Aorta (tissue), 5 donors: ENCODE results near the gene FOLR2. TPM values are rescaled to one million over a fixed set of nuclear protein-coding genes. Genes with fewer than 3 reads are reported as not detected.
"Not testable (repeated sequence)": the region's sequence is repeated elsewhere in the genome, so short reads cannot be mapped to it uniquely, and the experiment has no call there.

Experiments
- ATAC-seq: fragments of 200-7000 bp; cut with Tn5 transposase; one replicate; pipeline ENCODE4 v1.9.1; 2022; ENCODE audit warnings: moderate library complexity; ENCODE audit not compliant: low FRiP score
- DNase-seq, 2 donors: peaks; one replicate each; pipeline ENCODE4 v3.0.0-alpha.2; 2020
- H3K27ac ChIP-seq, 2 donors: one replicate each; pipeline ENCODE4 v1.5.1; 2013; ENCODE audit warnings: low read length in 2 of 2, mild to moderate bottlenecking in 2 of 2, moderate library complexity in 2 of 2, control low read depth in 1 of 2, inconsistent platforms in 1 of 2, low read depth in 1 of 2
- H3K27me3 ChIP-seq, 2 donors: one replicate each; pipeline ENCODE4 v1.6.1; 2013; ENCODE audit warnings: control low read depth in 1 of 2, low read length in 1 of 2, mild to moderate bottlenecking in 1 of 2, moderate library complexity in 1 of 2; ENCODE audit not compliant: insufficient read depth in 2 of 2, control insufficient read depth in 1 of 2
- H3K36me3 ChIP-seq, 2 donors: one replicate each; pipeline ENCODE4 v1.6.1; 2013; ENCODE audit warnings: control low read depth in 1 of 2, low read length in 1 of 2, mild to moderate bottlenecking in 1 of 2; ENCODE audit not compliant: insufficient read depth in 2 of 2, control insufficient read depth in 1 of 2
- H3K4me1 ChIP-seq, 2 donors: one replicate each; pipeline ENCODE4 v1.6.1; 2013; ENCODE audit warnings: low read length in 2 of 2, control low read depth in 1 of 2, mild to moderate bottlenecking in 1 of 2, moderate library complexity in 1 of 2; ENCODE audit not compliant: insufficient read depth in 2 of 2, control insufficient read depth in 1 of 2
- H3K4me3 ChIP-seq, 2 donors: one replicate each; pipeline ENCODE4 v1.5.1; 2013; ENCODE audit warnings: low read length in 2 of 2, control low read depth in 1 of 2, mild to moderate bottlenecking in 1 of 2
- H3K9me3 ChIP-seq: one replicate; pipeline ENCODE4 v1.6.1; 2013; ENCODE audit warnings: mild to moderate bottlenecking, low read length; ENCODE audit not compliant: control insufficient read depth
- WGBS, 2 donors: extraction: QIAGEN DNeasy Blood & Tissue Kit; methylation state at CpG; one replicate each; pipeline ENCODE4 v1.1.7; 2013; 5-methylcytosine and 5-hydroxymethylcytosine counted together
- intact Hi-C, 2 donors: fragments of 100-400 bp; cut with DNase I; formaldehyde crosslinking; loops; one replicate each; pipeline versions ENCODE4 v1.14.2 to v1.15.0; 2022
- polyA plus RNA-seq, 2 donors: library from polyadenylated mRNA; stranded (reverse); fragments of 200-250 nt; gene quantifications; one replicate each; pipeline ENCODE4 v1.2.3, GENCODE V29; 2013
- total RNA-seq, 2 donors: library from RNA; stranded (reverse); fragmentation: NEBNext Ultra II Directional; extraction: Animal tissue kit (Norgen Biotek cat#: 25700); gene quantifications; one replicate each; pipeline ENCODE4 v1.2.1, GENCODE V29; 2021
- donor health status: healthy with polysubstance abuse.
- donor health status: Bipolar disorder and iron deficiency.
- donor health status: DM: no; HTN: no; CAD: no.
- donor health status: DM: no; HTN: no; CAD: no.
- donor health status: DM: yes; HTN: yes; CAD: no.

The FOLR2 gene
- total and polyA plus RNA-seq, 4 donors, result 8.8 to 85.2 (median 26.5) TPM

- no peak overlapping the region for H3K4me3 ChIP-seq
- WGBS, 2 donors, result 78 to 79% methylated on average over 4 of the region's 4 CpGs
- H3K9me3 ChIP-seq, result no peaks in the 10 kb centered on the region
- H3K36me3 ChIP-seq, result no peaks in the 10 kb centered on the region
- no peak overlapping the region for H3K27ac ChIP-seq
- H3K27me3 ChIP-seq, result no peaks in the 10 kb centered on the region
- no peaks in the 10 kb centered on the region for H3K4me1 ChIP-seq
- ATAC-seq (no peak), DNase-seq (no peak)
- intact Hi-C loops, result no loop called here
Measured at GRCh38 chr11:72179804-72180396, 36.7 kb upstream of the FOLR2 start.

GRCh38 chr11:72180892-72181552 lies 35.6 kb upstream of the FOLR2 start:
- WGBS, 2 donors, result 42 to 53% methylated on average over 7 of the region's 7 CpGs
- H3K4me3 ChIP-seq, H3K36me3 ChIP-seq, H3K9me3 ChIP-seq, DNase-seq, intact Hi-C loops, H3K4me1 ChIP-seq, H3K27ac ChIP-seq, H3K27me3 ChIP-seq: not testable (repeated sequence)
- ATAC-seq, result peak; percentile 44

- peak; percentile 36 for ATAC-seq
- H3K27me3 ChIP-seq, DNase-seq, H3K27ac ChIP-seq, H3K9me3 ChIP-seq, H3K36me3 ChIP-seq, intact Hi-C loops, H3K4me3 ChIP-seq, H3K4me1 ChIP-seq: not testable (repeated sequence)
- WGBS, 2 donors, result 80% methylated on average over 3 of the region's 3 CpGs
Measured at GRCh38 chr11:72181553-72181958, 35.0 kb upstream of the FOLR2 start.

GRCh38 chr11:72188267-72188666 lies 28.3 kb upstream of the FOLR2 start:
- DNase-seq, result no peak
- WGBS, 2 donors, result 85 to 89% methylated on average over 1 of the region's 1 CpG

DNA sequence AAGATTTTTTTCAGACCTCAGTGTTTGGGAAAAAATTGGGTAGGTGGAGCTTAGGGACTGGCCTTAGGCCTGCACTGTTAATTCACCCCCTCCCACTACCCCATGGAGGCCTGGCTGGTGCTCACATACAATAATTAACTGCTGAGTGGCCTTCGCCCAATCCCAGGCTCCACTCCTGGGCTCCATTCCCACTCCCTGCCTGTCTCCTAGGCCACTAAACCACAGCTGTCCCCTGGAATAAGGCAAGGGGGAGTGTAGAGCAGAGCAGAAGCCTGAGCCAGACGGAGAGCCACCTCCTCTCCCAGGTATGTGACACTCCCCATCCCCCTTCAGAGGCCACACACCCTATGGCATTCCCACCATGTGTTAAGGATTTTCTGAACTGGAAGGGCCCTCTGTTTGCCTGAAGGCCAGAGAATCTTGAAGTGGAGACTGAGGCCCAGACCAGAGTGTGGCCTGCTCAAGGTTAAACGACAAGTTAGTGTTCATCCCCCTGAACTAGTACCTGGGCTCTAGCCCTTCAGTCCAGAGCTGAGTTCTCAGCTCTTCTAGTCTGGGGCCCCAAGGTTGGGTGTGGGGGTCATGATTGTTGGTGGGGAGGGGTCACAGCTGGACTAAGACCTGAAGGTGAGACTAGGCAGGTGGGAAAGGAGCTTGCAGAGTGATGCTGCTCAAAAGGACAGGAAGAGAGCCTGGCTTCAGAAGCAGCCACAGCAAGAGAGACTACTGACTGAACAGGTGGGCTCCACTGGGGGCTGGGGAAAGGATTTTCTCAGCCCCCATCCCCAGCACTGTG lies 26.9 kb upstream of the FOLR2 start:
- 71 to 74% methylated on average over 3 of the region's 3 CpGs for WGBS, 2 donors
- Histone ChIP-seq H3K27ac (no peak overlapping the region), H3K36me3 (no peaks in the 10 kb centered on the region), H3K4me3 (no peak overlapping the region), H3K9me3 (no peaks in the 10 kb centered on the region), H3K27me3 (no peaks in the 10 kb centered on the region), H3K4me1 (no peaks in the 10 kb centered on the region)
- ATAC-seq (peak; percentile 64), DNase-seq (no peak)
- intact Hi-C loops, result no loop called here

More at GRCh38 chr11:72188267-72188666, 28.3 kb upstream of the FOLR2 start:
- H3K36me3 ChIP-seq, result no peaks in the 10 kb centered on the region
- no peak overlapping the region for H3K27ac ChIP-seq
- no peaks in the 10 kb centered on the region for H3K27me3 ChIP-seq
- H3K4me1 ChIP-seq, result no peaks in the 10 kb centered on the region
- ATAC-seq, result no peak
- intact Hi-C loops, result no loop called here
- H3K4me3 ChIP-seq, result no peak overlapping the region
- no peaks in the 10 kb centered on the region for H3K9me3 ChIP-seq

- Histone ChIP-seq H3K4me3 (no peak overlapping the region), H3K9me3 (no peaks in the 10 kb centered on the region), H3K27ac (no peak overlapping the region), H3K36me3 (no peaks in the 10 kb centered on the region), H3K4me1 (no peaks in the 10 kb centered on the region), H3K27me3 (no peaks in the 10 kb centered on the region)
- DNase-seq, result no peak
- intact Hi-C loops, result no loop called here
- 77 to 87% methylated on average over 5 of the region's 5 CpGs for WGBS, 2 donors
- no peak for ATAC-seq
Measured at GRCh38 chr11:72190631-72191071, 25.9 kb upstream of the FOLR2 start.

DNA sequence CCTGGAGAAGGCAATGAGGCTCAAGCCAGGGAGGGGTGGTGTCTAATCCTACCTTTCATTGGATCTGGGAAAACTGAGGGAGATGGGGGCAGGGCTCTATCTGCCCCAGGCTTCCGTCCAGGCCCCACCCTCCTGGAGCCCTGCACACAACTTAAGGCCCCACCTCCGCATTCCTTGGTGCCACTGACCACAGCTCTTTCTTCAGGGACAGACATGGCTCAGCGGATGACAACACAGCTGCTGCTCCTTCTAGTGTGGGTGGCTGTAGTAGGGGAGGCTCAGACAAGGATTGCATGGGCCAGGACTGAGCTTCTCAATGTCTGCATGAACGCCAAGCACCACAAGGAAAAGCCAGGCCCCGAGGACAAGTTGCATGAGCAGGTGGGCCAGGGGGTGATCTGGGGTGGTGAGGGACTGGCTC lies 24.6 kb upstream of the FOLR2 start, which contains the start of gene FOLR1:
Gene FOLR1, plus strand, starts transcription at position 180 of the 421 bp plus-strand sequence. Its CDS starts 34 bp downstream, at position 214.
- Histone ChIP-seq H3K4me3 (no peak within 1 kb of the TSS), H3K27me3 (no peaks in the 10 kb centered on the region), H3K9me3 (no peaks in the 10 kb centered on the region), H3K27ac (no peak within 1 kb of the TSS), H3K36me3 (no peaks in the 10 kb centered on the region), H3K4me1 (no peaks in the 10 kb centered on the region)
- WGBS, 2 donors, result 76 to 84% methylated on average over 5 of the region's 5 CpGs
- intact Hi-C loops, result no loop called here
- ATAC-seq (no peak), DNase-seq (no peak)

DNA sequence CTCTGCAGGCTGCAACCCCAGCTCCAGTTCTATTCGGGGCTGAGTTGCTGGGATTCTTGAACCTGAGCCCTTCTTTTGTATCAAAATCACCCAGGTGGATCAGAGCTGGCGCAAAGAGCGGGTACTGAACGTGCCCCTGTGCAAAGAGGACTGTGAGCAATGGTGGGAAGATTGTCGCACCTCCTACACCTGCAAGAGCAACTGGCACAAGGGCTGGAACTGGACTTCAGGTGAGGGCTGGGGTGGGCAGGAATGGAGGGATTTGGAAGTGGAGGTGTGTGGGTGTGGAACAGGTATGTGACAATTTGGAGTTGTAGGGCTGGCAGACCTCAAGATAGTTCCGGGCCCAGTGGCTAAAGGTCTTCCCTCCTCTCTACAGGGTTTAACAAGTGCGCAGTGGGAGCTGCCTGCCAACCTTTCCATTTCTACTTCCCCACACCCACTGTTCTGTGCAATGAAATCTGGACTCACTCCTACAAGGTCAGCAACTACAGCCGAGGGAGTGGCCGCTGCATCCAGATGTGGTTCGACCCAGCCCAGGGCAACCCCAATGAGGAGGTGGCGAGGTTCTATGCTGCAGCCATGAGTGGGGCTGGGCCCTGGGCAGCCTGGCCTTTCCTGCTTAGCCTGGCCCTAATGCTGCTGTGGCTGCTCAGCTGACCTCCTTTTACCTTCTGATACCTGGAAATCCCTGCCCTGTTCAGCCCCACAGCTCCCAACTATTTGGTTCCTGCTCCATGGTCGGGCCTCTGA lies 20.9 kb upstream of the FOLR2 start:
- 88 to 89% methylated on average over 12 of the region's 12 CpGs for WGBS, 2 donors
- Histone ChIP-seq H3K4me1 (no peaks in the 10 kb centered on the region), H3K36me3 (no peaks in the 10 kb centered on the region), H3K27me3 (no peaks in the 10 kb centered on the region), H3K9me3 (no peaks in the 10 kb centered on the region), H3K27ac (no peak overlapping the region), H3K4me3 (no peak overlapping the region)
- no peak for ATAC-seq
- DNase-seq, result no peak
- intact Hi-C loops, result no loop called here
